ENCODE measurements around the gene FEM1B.

DNA sequence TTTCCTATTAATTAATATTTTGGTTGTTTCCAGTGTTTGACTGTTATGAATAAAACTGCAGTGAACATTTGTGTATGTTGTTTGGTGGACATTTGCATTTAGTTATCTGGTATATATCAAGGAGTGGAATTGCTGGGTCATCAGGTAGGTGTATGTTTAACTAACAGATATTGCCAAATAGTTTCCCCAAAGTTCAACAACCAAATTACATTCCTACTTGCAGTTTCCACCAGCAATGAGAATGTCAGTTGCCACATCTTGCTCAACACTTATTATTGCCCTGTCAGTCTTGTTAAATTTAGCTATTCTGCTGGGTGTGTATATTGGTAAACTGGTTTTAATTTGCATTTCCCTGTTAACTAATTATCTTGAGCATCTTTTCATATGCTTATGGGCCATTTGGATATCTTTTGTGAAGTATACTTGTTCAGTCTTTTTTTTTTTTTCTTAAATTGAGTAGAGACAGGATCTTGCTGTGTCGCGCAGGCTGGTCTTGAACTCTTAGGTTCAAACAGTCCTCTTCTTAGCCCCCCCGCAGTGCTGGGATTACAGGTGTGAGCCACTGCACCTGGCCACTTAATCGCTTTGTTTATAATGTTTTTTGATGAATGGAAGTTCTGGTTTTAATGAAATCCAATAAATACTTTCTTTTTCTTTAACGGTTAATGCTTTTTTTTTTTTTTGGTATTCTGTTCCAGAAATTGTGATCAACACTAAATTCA lies 7.9 kb downstream of the FEM1B start:
- TF ChIP-seq POLR2A (IDR thresholded peaks at IDR 0.05), result no peak
- TF ChIP-seq, protein P1, sequence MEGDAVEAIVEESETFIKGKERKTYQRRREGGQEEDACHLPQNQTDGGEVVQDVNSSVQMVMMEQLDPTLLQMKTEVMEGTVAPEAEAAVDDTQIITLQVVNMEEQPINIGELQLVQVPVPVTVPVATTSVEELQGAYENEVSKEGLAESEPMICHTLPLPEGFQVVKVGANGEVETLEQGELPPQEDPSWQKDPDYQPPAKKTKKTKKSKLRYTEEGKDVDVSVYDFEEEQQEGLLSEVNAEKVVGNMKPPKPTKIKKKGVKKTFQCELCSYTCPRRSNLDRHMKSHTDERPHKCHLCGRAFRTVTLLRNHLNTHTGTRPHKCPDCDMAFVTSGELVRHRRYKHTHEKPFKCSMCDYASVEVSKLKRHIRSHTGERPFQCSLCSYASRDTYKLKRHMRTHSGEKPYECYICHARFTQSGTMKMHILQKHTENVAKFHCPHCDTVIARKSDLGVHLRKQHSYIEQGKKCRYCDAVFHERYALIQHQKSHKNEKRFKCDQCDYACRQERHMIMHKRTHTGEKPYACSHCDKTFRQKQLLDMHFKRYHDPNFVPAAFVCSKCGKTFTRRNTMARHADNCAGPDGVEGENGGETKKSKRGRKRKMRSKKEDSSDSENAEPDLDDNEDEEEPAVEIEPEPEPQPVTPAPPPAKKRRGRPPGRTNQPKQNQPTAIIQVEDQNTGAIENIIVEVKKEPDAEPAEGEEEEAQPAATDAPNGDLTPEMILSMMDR (IDR thresholded peaks at IDR 0.05), result no peak
